ENCODE data around the gene JAML.

GRCh38 chr11:118175993-118176777, 48.6 kb downstream of the JAML start, which contains the start of gene SCN2B:
- TF ChIP-seq POLR2AphosphoS5 (IDR thresholded peaks at IDR 0.05) = no peak
- no peak for TF ChIP-seq CTCF (IDR thresholded peaks at IDR 0.05)
